Epithelial cell of proximal tubule (primary cell): ENCODE measurements around the gene NDUFA11. TPM values are rescaled to one million over a fixed set of nuclear protein-coding genes. Genes with fewer than 3 reads are reported as not detected.

ENCODE experiments used
- DNase-seq: peaks from one replicate; pipeline ENCODE4 v3.0.0-alpha.2; 2011; ENCODE audit warnings: low read depth
- H3K4me3 ChIP-seq: 2 replicates; pipeline ENCODE4 v1.5.1; 2011; ENCODE audit warnings: low read depth, mild to moderate bottlenecking, low read length
- CTCF ChIP-seq: conservative IDR thresholded peaks from 2 replicates; pipeline ENCODE4 v1.5.1; 2012; ENCODE audit warnings: low read depth, mild to moderate bottlenecking, low read length
- total RNA-seq: library from RNA; depleted of rRNA; stranded (reverse); fragments of >200 nt; gene quantifications from 2 replicates; pipeline ENCODE4 v1.2.3, GENCODE V29; 2015

Gene NDUFA11
- total RNA-seq, 1 donor from 2014 or later = 246 TPM

DNA sequence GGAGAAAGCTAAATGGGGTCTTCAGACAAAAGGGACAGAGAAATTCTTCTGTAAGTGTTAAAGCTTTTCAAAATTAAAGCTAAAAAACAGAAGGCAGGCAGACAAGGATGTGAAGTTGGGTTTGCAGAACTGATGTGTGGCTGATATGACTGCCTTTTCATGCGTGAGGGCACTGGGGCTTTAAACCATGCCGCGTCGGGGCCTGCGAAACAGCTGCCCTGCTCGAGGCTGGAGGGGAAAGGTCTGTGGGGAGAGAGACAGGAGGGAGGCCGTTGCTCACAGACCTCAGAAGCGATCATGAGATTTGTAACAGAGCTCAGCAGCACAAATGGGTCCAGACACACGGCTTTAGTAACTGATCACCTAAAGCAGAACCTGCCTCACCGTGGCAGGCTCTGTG, 34.0 kb upstream of the NDUFA11 start:
- no peak for DNase-seq
- H3K4me3 ChIP-seq = no peak overlapping the region
- TF ChIP-seq CTCF = no peak

GRCh38 chr19:5936292-5936592, 32.7 kb upstream of the NDUFA11 start:
- DNase-seq = no peak
- no peak for TF ChIP-seq CTCF
- H3K4me3 ChIP-seq = no peak overlapping the region

GRCh38 chr19:5935473-5936291, 32.1 kb upstream of the NDUFA11 start:
- DNase-seq = no peak
- no peak overlapping the region for H3K4me3 ChIP-seq
- TF ChIP-seq CTCF = no peak

- H3K4me3 ChIP-seq = no peak overlapping the region
- no peak for DNase-seq
- no peak for TF ChIP-seq CTCF
These were observed 31.3 kb upstream of the NDUFA11 start for GRCh38 chr19:5934774-5935472.

DNA sequence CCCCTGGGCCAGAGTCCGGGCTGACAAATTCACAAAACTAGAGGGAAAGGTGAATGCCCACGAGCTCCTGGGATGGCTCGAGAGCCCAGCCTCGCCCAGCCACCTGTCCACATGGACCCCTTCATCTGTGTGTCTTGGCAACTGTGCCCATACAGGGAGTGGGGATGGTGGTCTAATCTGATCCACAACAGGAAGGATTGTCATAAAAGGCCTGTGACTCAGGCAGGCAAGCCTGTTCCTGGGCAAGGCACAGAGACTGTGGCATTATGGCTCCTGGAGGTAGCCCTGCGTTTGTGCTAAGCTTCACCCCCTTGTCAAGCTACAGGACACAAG, 30.4 kb upstream of the NDUFA11 start:
- no peak for TF ChIP-seq CTCF
- no peak overlapping the region for H3K4me3 ChIP-seq
- no peak for DNase-seq

GRCh38 chr19:5933391-5934068, 29.9 kb upstream of the NDUFA11 start:
- TF ChIP-seq CTCF = no peak
- no peak overlapping the region for H3K4me3 ChIP-seq
- no peak for DNase-seq
